Gastrocnemius medialis (tissue), 4 donors: ENCODE results near the gene PLXNB3. TPM values are rescaled to one million over a fixed set of nuclear protein-coding genes. Genes with fewer than 3 reads are reported as not detected.

Experiments
- ATAC-seq, 2 donors: fragments of 150-250 bp; one replicate each; pipeline ENCODE4 v1.9.1; 2016
- DNase-seq, 2 donors: peaks; one replicate each; pipeline ENCODE4 v3.0.0-alpha.2; 2019
- H3K27ac ChIP-seq, 4 donors: fragments of 200-600 bp; sonication (generic); 1 replicate in 1 of 4; 2 replicates in 3 of 4; pipeline ENCODE4 v1.5.1; 2016 to 2018; ENCODE audit warnings: mild to moderate bottlenecking in 2 of 4, moderate library complexity in 1 of 4
- H3K27me3 ChIP-seq, 3 donors: fragments of 200-600 bp; sonication (generic) in 2 of 3; 1 replicate in 1 of 3; 2 replicates in 2 of 3; pipeline versions ENCODE4 v1.5.1 to v1.6.0; 2016 to 2019; ENCODE audit warnings: mild to moderate bottlenecking in 1 of 3, moderate library complexity in 1 of 3
- H3K36me3 ChIP-seq, 2 donors: fragments of 200-600 bp; sonication (generic) in 1 of 2; one replicate each; pipeline ENCODE4 v1.5.1; 2017 to 2018
- H3K4me1 ChIP-seq, 2 donors: fragments of 200-600 bp; sonication (generic) in 1 of 2; one replicate each; pipeline ENCODE4 v1.5.1; 2016 to 2017; ENCODE audit warnings: mild to moderate bottlenecking in 2 of 2
- H3K4me3 ChIP-seq, 4 donors: fragments of 200-600 bp; sonication (generic) in 3 of 4; 1 replicate in 1 of 4; 2 replicates in 3 of 4; pipeline ENCODE4 v1.5.1; 2016 to 2019; ENCODE audit warnings: mild to moderate bottlenecking in 2 of 4
- H3K9me3 ChIP-seq, 3 donors: fragments of 200-600 bp; sonication (generic) in 2 of 3; 1 replicate in 1 of 3; 2 replicates in 2 of 3; pipeline ENCODE4 v1.5.1; 2016 to 2019
- CTCF ChIP-seq, 5 experiments: fragments of 450-650 bp in 3 of 5; fragments of 200-600 bp in 2 of 5; sonication (generic) in 2 of 5; IDR thresholded peaks in 4 of 5; conservative IDR thresholded peaks in 1 of 5; 1 replicate in 4 of 5; 2 replicates in 1 of 5; pipeline ENCODE4 v1.5.1; 2016 to 2019; ENCODE audit warnings: antibody characterized with exemption in 5 of 5, mild to moderate bottlenecking in 3 of 5, moderate library complexity in 3 of 5
- POLR2A ChIP-seq, 2 donors: fragments of 450-650 bp; IDR thresholded peaks; one replicate each; pipeline ENCODE4 v1.6.1; 2017; ENCODE audit warnings: antibody characterized with exemption in 2 of 2, mild to moderate bottlenecking in 2 of 2, moderate library complexity in 2 of 2
- in situ Hi-C, 4 donors: fragments of 200-750 bp; cut with MboI; loops; one replicate each; pipeline versions ENCODE4 v1.15.0 to v1.8.0; 2017; ENCODE audit warnings: low sequenced_read_pairs in 4 of 4
- intact Hi-C: fragments of 100-400 bp; cut with DNase I; formaldehyde crosslinking; loops from one replicate; pipeline ENCODE4 v1.15.1; 2023; ENCODE audit warnings: low total_unique reads
- total RNA-seq, 4 donors: library from RNA; depleted of rRNA; stranded (reverse); fragments of >200 nt; gene quantifications; one replicate each; pipeline versions ENCODE4 v1.1.0 to v1.2.3, GENCODE V29; 2016

Gene PLXNB3
- total RNA-seq, 4 donors from 2014 or later, result 0.10 to 1.1 (median 0.13) TPM

GRCh38 chrX:153794018-153794896 lies 30.2 kb downstream of the PLXNB3 start, which contains the start of the genes IDH3G and SSR4:
TSS of gene IDH3G (minus strand) at chrX:153794375. CDS start at chrX:153794326, 49 bp downstream.
TSS of gene SSR4 (plus strand) at chrX:153794668. CDS start at chrX:153794688, 20 bp downstream.
- Histone ChIP-seq H3K27ac (peak within 1 kb of the TSS; percentile 93 to 98 (median 96)), H3K4me1 (peaks cover 6 to 16% of the 10 kb centered on the region in 2 donors), H3K4me3 (peak within 1 kb of the TSS; percentile 73 to 88 (median 78)), H3K9me3 (no peaks in the 10 kb centered on the region), H3K27me3 (no peaks in the 10 kb centered on the region), H3K36me3 (peaks cover 0 to 11% of the 10 kb centered on the region in 2 donors)
- DNase-seq (peak; percentile 82 to 90), ATAC-seq (peak; percentile 86 to 89)
- TF ChIP-seq POLR2A (IDR thresholded peaks at IDR 0.05) (peak; percentile 60 to 74), CTCF (IDR thresholded peaks at IDR 0.05 in 4 of 5, conservative IDR thresholded peaks at IDR 0.05 in 1 of 5) (no peak)
- in situ Hi-C loops (loop anchor here in 3 of 4 donors (25.0 kb wide), 2 partner anchors 143 to 168 kb away; partner anchors contain the start of genes HCFC1 (in 2 of the 3), TMEM187 (in 2 of the 3), ARHGAP4 (in 1 of the 3) and NAA10 (in 1 of the 3)), intact Hi-C loops (loop anchor here (1.0 to 10.0 kb wide), 6 partner anchors 13 to 581 kb away; partner anchors contain the start of genes ABCD1, BCAP31, EMD and FLNA)

DNA sequence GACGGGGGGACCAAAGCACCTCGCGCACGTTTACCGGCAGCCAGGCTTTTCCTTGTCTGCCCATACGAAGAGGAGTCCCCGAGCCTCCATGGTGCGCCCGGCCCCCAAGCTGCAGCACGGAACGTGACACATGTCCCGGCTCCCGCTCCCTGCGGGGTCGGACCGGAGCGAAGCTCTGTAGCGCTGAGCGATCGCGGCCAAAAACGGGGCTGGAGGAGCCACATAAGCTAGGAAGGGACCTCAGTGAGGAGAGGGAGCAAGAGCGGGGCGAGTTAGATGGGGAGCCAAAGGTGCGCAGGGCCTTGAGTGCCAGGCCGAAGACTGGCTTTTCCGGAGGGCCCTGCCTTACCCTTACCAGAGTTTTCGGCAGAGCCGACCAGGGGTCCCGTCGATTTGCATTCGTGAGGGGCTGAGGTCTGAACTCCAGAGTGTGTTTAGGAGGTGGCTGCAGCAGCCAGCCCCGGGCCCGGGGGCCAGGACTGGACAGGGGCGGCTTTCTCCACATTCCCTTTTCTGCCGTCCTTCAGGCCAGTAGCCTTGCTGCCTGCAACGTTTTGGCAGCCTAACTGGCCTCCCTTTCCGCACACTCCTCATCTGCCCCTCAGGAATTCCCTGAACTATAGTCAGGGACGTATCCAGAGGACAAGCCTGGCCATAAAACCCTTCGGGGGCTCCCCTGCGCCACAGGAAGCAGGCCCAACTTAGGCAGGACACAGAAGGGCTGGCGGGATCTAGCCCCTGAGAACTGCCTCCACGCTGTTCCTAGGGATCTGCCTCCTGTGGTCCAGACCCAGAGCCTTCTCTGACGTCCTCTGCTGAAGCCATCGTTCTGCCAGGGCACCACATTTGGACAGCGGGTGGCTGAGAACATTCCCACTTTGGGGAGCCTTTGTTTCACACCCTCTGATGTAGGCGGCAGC lies 31.1 kb downstream of the PLXNB3 start:
- Histone ChIP-seq H3K4me1 (peaks cover 6 to 16% of the 10 kb centered on the region in 2 donors), H3K27me3 (no peaks in the 10 kb centered on the region), H3K4me3 (peak overlapping the region; percentile 73 to 88 (median 78)), H3K27ac (peak overlapping the region; percentile 93 to 98 (median 96)), H3K9me3 (no peaks in the 10 kb centered on the region), H3K36me3 (peaks cover 0 to 11% of the 10 kb centered on the region in 2 donors)
- ATAC-seq (peak; percentile 5 to 14), DNase-seq (no peak)
- intact Hi-C loops, result loop anchor here (1.0 to 10.0 kb wide), 6 partner anchors 14 to 580 kb away; partner anchors contain the start of genes ABCD1, BCAP31, EMD and FLNA
- in situ Hi-C loops, result loop anchor here in 3 of 4 donors (25.0 kb wide), 2 partner anchors 142 to 167 kb away; partner anchors contain the start of genes HCFC1 (in 2 of the 3), TMEM187 (in 2 of the 3), ARHGAP4 (in 1 of the 3) and NAA10 (in 1 of the 3)
- TF ChIP-seq POLR2A (IDR thresholded peaks at IDR 0.05), result no peak
- no peak for TF ChIP-seq CTCF (IDR thresholded peaks at IDR 0.05 in 4 of 5, conservative IDR thresholded peaks at IDR 0.05 in 1 of 5)

DNA sequence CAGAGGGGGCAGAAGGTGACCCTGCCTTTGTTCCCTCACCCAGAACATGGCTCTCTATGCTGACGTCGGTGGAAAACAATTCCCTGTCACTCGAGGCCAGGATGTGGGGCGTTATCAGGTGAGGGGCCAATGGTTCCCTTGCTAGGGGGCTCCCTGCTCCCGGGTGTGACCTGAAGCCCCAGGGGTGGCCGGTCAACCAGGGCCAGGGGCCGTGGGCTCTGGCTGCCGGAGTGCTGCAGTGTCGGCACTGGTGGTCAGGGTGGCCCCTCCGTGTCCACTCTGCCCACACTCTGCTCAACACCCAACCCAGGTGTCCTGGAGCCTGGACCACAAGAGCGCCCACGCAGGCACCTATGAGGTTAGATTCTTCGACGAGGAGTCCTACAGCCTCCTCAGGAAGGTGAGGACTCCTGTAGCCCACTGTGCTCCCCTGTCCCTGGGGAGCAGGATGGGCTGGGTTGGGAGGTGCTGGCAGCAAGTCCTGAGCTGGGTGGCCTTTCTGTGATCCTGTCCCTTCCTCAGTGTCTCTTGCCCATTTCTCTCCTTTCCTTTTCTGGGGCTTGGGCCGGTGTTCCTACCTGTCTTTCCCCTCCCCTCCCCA lies 33.5 kb downstream of the PLXNB3 start:
- no peak for ATAC-seq
- in situ Hi-C loops, result loop anchor here in 3 of 4 donors (25.0 kb wide), 2 partner anchors 140 to 165 kb away; partner anchors contain the start of genes HCFC1 (in 2 of the 3), TMEM187 (in 2 of the 3), ARHGAP4 (in 1 of the 3) and NAA10 (in 1 of the 3)
- DNase-seq, result no peak

GRCh38 chrX:153799326-153799725 lies 35.3 kb downstream of the PLXNB3 start:
- H3K27ac ChIP-seq, result no peak overlapping the region
- peaks cover 0 to 11% of the 10 kb centered on the region in 2 donors for H3K36me3 ChIP-seq
- H3K27me3 ChIP-seq, result no peaks in the 10 kb centered on the region
- TF ChIP-seq POLR2A (IDR thresholded peaks at IDR 0.05) (no peak), CTCF (IDR thresholded peaks at IDR 0.05 in 4 of 5, conservative IDR thresholded peaks at IDR 0.05 in 1 of 5) (no peak)
- H3K9me3 ChIP-seq, result no peaks in the 10 kb centered on the region
- DNase-seq (no peak), ATAC-seq (no peak)
- H3K4me3 ChIP-seq, result no peak overlapping the region
- in situ Hi-C loops (loop anchor here in 3 of 4 donors (25.0 kb wide), 2 partner anchors 138 to 163 kb away; partner anchors contain the start of genes HCFC1 (in 2 of the 3), TMEM187 (in 2 of the 3), ARHGAP4 (in 1 of the 3) and NAA10 (in 1 of the 3)), intact Hi-C loops (loop anchor here (10.0 kb wide), 2 partner anchors 115 to 575 kb away; partner anchors contain the start of genes EMD, FLNA and SLC6A8)
- no peaks in the 10 kb centered on the region for H3K4me1 ChIP-seq

More for the DNA sequence above, 33.5 kb downstream of the PLXNB3 start:
- H3K27ac ChIP-seq, result no peak overlapping the region
- H3K27me3 ChIP-seq, result no peaks in the 10 kb centered on the region
- TF ChIP-seq POLR2A (IDR thresholded peaks at IDR 0.05), result no peak
- intact Hi-C loops, result loop anchor here (10.0 kb wide), 2 partner anchors 113 to 577 kb away; partner anchors contain the start of genes EMD, FLNA and SLC6A8
- H3K9me3 ChIP-seq, result no peaks in the 10 kb centered on the region
- H3K4me1 ChIP-seq, result peaks cover 6 to 7% of the 10 kb centered on the region in 2 donors
- H3K4me3 ChIP-seq, result no peak overlapping the region
- H3K36me3 ChIP-seq, result peaks cover 0 to 11% of the 10 kb centered on the region in 2 donors
